ENCODE results near the gene RNF111. TPM values are rescaled to one million over a fixed set of nuclear protein-coding genes. Genes with fewer than 3 reads are reported as not detected.

Gene RNF111
- total RNA-seq (ENCODE audit: insufficient read depth, low replicate concordance) = 19.7 TPM

GRCh38 chr15:58987491-58988005 lies at the start of gene RNF111:
Gene RNF111, plus strand, starts transcription at chr15:58987663. Its CDS starts 43,160 bp downstream, at chr15:59030823.
- peak; percentile 99 for DNase-seq (ENCODE audit: low spot score)

- no peak for DNase-seq (ENCODE audit: low spot score)
These were observed 40.3 kb upstream of the RNF111 start for GRCh38 chr15:58947179-58947578.

GRCh38 chr15:58951388-58952007 lies 36.0 kb upstream of the RNF111 start:
- peak; percentile 81 for DNase-seq (ENCODE audit: low spot score)

DNA sequence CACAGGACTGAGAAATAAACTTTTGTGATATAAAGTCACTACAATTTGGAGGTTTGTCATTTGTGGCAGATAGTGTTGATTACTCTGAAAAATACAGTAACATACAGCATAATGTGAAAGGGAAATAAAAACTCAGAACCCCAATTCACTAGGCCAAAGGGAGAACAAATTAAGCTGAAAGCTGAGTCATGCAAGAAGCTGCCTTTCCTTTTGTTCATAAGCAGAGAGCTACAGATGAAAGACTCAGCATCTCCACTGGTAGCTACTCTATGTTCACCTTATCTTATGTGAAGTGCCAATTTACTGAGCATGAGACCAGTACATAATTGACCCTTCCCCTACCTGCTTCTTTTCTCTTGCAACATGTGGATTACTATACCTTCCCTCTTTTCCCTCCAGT lies 34.7 kb upstream of the RNF111 start:
- DNase-seq (ENCODE audit: low spot score) = no peak

GRCh38 chr15:58957101-58957973 lies 30.1 kb upstream of the RNF111 start:
- DNase-seq (ENCODE audit: low spot score) = peak; percentile 44

- no peak for DNase-seq (ENCODE audit: low spot score)
These were observed 28.7 kb upstream of the RNF111 start for GRCh38 chr15:58958811-58959210.

GRCh38 chr15:58962136-58962535 lies 25.3 kb upstream of the RNF111 start:
- DNase-seq (ENCODE audit: low spot score) = no peak

GRCh38 chr15:58962662-58963565 lies 24.5 kb upstream of the RNF111 start:
- DNase-seq (ENCODE audit: low spot score) = no peak

GRCh38 chr15:58966698-58967097 lies 20.8 kb upstream of the RNF111 start:
- DNase-seq (ENCODE audit: low spot score) = no peak

- no peak for DNase-seq (ENCODE audit: low spot score)
These were observed 20.0 kb upstream of the RNF111 start for GRCh38 chr15:58967479-58967878.

- no peak for DNase-seq (ENCODE audit: low spot score)
These were observed 9.6 kb upstream of the RNF111 start for GRCh38 chr15:58977887-58978286.

- peak; percentile 60 for DNase-seq (ENCODE audit: low spot score)
These were observed 7.0 kb upstream of the RNF111 start for GRCh38 chr15:58980351-58980939.

GRCh38 chr15:58981808-58982475 lies 5.5 kb upstream of the RNF111 start:
- no peak for DNase-seq (ENCODE audit: low spot score)

DNA sequence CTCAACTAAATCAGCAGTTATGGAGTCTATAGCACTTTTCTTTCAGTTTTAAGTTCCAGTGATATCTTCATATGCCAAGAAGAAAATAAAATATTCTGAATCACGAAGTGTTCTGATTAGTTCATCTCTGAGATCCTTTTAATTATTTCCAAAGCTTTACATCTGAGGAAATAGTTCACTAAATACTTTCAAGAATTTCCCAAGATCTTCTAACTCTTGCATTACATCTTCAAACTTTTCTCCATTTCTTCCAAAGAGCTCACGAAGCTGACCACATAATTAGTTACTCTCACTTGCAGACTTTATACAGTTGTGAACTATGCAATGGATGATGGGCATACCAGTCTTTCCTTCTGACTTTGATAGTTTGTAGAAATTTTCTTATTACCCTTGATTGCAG lies 4.2 kb upstream of the RNF111 start:
- no peak for DNase-seq (ENCODE audit: low spot score)

DNA sequence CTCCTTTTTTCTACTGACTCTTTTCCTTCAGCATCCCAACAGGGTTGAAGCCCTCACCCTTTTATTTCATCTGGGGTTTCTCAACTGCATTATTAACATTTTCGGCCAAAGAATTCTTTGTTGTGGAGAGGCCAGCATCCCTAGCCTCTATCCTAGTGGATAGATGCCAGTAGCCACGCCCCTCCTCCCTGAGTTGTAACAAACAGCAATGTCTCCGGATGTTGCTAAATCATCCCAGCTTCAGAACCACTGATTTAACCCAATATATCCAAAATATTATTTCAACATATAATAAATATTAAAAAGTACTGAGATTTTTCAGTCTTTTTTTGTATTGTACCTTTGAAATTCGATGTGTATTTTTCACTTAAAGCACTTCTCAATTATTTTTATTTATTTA lies 2.0 kb upstream of the RNF111 start:
- no peak for DNase-seq (ENCODE audit: low spot score)

- DNase-seq (ENCODE audit: low spot score) = no peak
These were observed 427 bp upstream of the RNF111 start for GRCh38 chr15:58987036-58987435.

- peak; percentile 81 for DNase-seq (ENCODE audit: low spot score)
These were observed 733 bp downstream of the RNF111 start for GRCh38 chr15:58988006-58988785.

GRCh38 chr15:58992181-58992580 lies 4.7 kb downstream of the RNF111 start:
- no peak for DNase-seq (ENCODE audit: low spot score)

DNA sequence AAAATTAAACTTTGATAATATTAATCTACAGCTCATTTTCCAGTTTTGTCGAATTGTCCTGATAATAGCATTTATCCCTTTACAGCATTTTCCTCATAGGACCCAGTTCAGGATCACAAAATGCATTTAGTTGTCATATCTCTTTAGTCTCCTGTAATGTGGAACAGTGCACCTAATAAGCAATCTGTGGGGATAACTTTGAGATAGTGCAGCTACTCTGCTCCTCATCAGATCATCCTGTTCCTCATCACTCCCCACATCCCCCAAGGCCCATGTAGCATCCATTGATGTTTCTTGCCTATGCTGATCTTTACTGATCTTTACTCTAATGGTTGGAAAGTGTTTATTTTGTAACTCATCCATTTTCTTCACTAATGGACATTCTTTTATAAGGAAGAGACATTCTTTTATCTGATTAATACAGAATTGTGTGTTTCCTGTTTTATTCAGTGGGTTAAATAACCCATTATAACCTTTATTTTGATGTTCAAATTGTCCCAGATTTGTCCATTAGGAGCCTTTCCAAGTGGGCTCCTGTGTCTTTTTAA lies 7.5 kb downstream of the RNF111 start:
- DNase-seq (ENCODE audit: low spot score) = no peak

DNA sequence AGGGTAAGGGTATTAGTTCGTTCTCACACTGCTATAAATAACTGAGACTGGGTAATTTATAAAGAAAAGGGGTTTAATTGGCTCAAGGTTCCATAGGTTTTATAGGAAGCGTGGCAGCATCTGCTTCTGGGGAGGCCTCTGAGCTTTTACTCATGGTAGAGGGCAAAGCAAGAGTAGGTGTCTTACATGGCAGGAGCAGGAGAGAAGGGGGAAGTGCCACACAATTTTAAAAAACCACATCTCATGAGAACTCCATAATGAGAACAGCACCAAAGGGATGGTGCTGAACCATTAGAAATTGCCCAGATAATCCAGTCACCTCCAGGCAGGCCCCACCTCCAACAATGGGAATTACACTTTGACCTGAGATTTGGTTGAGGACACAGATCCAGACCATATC lies 12.2 kb downstream of the RNF111 start:
- no peak for DNase-seq (ENCODE audit: low spot score)
